IMR-90 (cell line): Measurements from ENCODE around the gene TMEM240. TPM values are rescaled to one million over a fixed set of nuclear protein-coding genes. Genes with fewer than 3 reads are reported as not detected.

Experiments
- ATAC-seq: fragments of 200-7000 bp; cut with Tn5 transposase; 2 replicates; pipeline ENCODE4 v1.9.1; 2020; ENCODE audit warnings: low read depth, mild to moderate bottlenecking, moderate library complexity
- BruUV-seq: library from RNA; stranded (reverse); fragments of 400-500 nt; replicated peaks from 2 replicates; lab custom pipeline; 2021; lab: Mats Ljungman, UMichigan
- CTCF ChIA-PET: fragments of 300-600 bp; formaldehyde crosslinking; extraction: SDS; loops from one replicate; lab custom pipeline; 2021; ENCODE audit warnings: antibody characterized with exemption; lab: Yijun Ruan, JAX
- POLR2A ChIA-PET: fragments of 300-600 bp; sonication (Branson Sonifier 250); formaldehyde crosslinking; loops from one replicate; lab custom pipeline; 2022; ENCODE audit warnings: antibody characterized with exemption; ENCODE audit not compliant: unreplicated experiment; lab: Charles Lee
- DNase-seq: peaks from one replicate; pipeline ENCODE4 v3.0.0; 2013
- H2AFZ ChIP-seq: replicated peaks from 2 replicates; pipeline ENCODE3; 2013; ENCODE audit warnings: low read length, mild to moderate bottlenecking; ENCODE audit not compliant: poor library complexity
- H2AK5ac ChIP-seq: 2 replicates; pipeline ENCODE4 v1.6.1; 2013; ENCODE audit warnings: low read depth, low read length, inconsistent platforms
- H2AK9ac ChIP-seq: replicated peaks from 2 replicates; pipeline ENCODE3; 2013; ENCODE audit warnings: mild to moderate bottlenecking, low read depth, low read length, moderate library complexity; ENCODE audit not compliant: poor library complexity
- H2BK120ac ChIP-seq: 2 replicates; pipeline ENCODE4 v1.6.1; 2013; ENCODE audit warnings: low read depth, low read length, inconsistent platforms
- H2BK15ac ChIP-seq: 3 replicates; pipeline ENCODE4 v1.6.1; 2013; ENCODE audit warnings: low read depth, low read length, inconsistent platforms
- H2BK20ac ChIP-seq: 2 replicates; pipeline ENCODE4 v1.6.1; 2013; ENCODE audit warnings: low read depth, mild to moderate bottlenecking, inconsistent platforms, low read length, moderate library complexity
- H2BK5ac ChIP-seq: 2 replicates; pipeline ENCODE4 v1.6.1; 2013; ENCODE audit warnings: mild to moderate bottlenecking, low read depth, low read length, inconsistent platforms; ENCODE audit not compliant: poor library complexity, severe bottlenecking
- H3K14ac ChIP-seq: replicated peaks from 2 replicates; pipeline ENCODE4 v1.6.1; 2013; ENCODE audit warnings: low read depth, low read length, inconsistent platforms
- H3K18ac ChIP-seq: 2 replicates; pipeline ENCODE4 v1.6.1; 2013; ENCODE audit warnings: low read depth, low read length, control low read depth
- H3K23ac ChIP-seq: 2 replicates; pipeline ENCODE4 v1.6.1; 2013; ENCODE audit warnings: low read depth, low read length, inconsistent platforms
- H3K27ac ChIP-seq: 2 replicates; pipeline ENCODE4 v1.5.1; 2013; ENCODE audit warnings: mild to moderate bottlenecking, control low read depth, low read length; ENCODE audit not compliant: insufficient read depth
- H3K27me3 ChIP-seq: 2 replicates; pipeline ENCODE4 v1.6.1; 2013; ENCODE audit warnings: low read length; ENCODE audit not compliant: control insufficient read depth, insufficient read depth
- H3K36me3 ChIP-seq: 2 replicates; pipeline ENCODE4 v1.6.1; 2013; ENCODE audit warnings: low read length, mixed read lengths; ENCODE audit not compliant: control insufficient read depth, insufficient read depth
- H3K4ac ChIP-seq: 2 replicates; pipeline ENCODE4 v1.6.1; 2013; ENCODE audit warnings: low read depth, low read length, inconsistent platforms
- H3K4me1 ChIP-seq: 2 replicates; pipeline ENCODE4 v1.6.1; 2013; ENCODE audit warnings: low read length, mixed read lengths; ENCODE audit not compliant: control insufficient read depth, insufficient read depth
- H3K4me2 ChIP-seq: 2 replicates; pipeline ENCODE4 v1.6.1; 2013; ENCODE audit warnings: low read depth, mild to moderate bottlenecking, control low read depth, low read length, moderate library complexity
- H3K4me3 ChIP-seq: 2 replicates; pipeline ENCODE4 v1.5.1; 2013; ENCODE audit warnings: low read depth, mild to moderate bottlenecking, control low read depth, low read length, moderate library complexity; ENCODE audit not compliant: insufficient read depth
- H3K56ac ChIP-seq: 2 replicates; pipeline ENCODE4 v1.6.1; 2013; ENCODE audit warnings: low read length, inconsistent platforms; ENCODE audit not compliant: insufficient read depth; ENCODE audit errors: extremely low read depth
- H3K79me1 ChIP-seq, 2 experiments: 2 replicates each; pipeline ENCODE4 v1.6.1; 2013; ENCODE audit warnings: low read length in 2 of 2, inconsistent platforms in 1 of 2, low read depth in 1 of 2
- H3K9ac ChIP-seq: 2 replicates; pipeline ENCODE4 v1.6.1; 2013; ENCODE audit warnings: low read depth, low read length, control low read depth
- H3K9me1 ChIP-seq: 2 replicates; pipeline ENCODE4 v1.6.1; 2013; ENCODE audit warnings: low read length, inconsistent platforms; ENCODE audit not compliant: insufficient read depth
- H3K9me3 ChIP-seq: 2 replicates; pipeline ENCODE4 v1.6.1; 2013; ENCODE audit warnings: low read length; ENCODE audit not compliant: control insufficient read depth, insufficient read depth
- H4K20me1 ChIP-seq: 2 replicates; pipeline ENCODE4 v1.6.1; 2013; ENCODE audit warnings: low read length, inconsistent platforms; ENCODE audit not compliant: insufficient read depth
- H4K5ac ChIP-seq: 2 replicates; pipeline ENCODE4 v1.6.1; 2013; ENCODE audit warnings: mild to moderate bottlenecking, low read depth, low read length, control low read depth
- H4K8ac ChIP-seq, 2 experiments: 2 replicates each; pipeline ENCODE4 v1.6.1; 2013; ENCODE audit warnings: low read depth in 2 of 2, low read length in 2 of 2, control low read depth in 1 of 2, inconsistent platforms in 1 of 2
- H4K91ac ChIP-seq: 2 replicates; pipeline ENCODE4 v1.6.1; 2013; ENCODE audit warnings: low read depth, low read length, inconsistent platforms; ENCODE audit not compliant: insufficient read depth
- BHLHE40 ChIP-seq: fragments of 150-350 bp; IDR thresholded peaks from 2 replicates; pipeline ENCODE4 v1.6.1; 2016; ENCODE audit warnings: mild to moderate bottlenecking, low read depth, low read length
- CEBPB ChIP-seq: IDR thresholded peaks from 2 replicates; pipeline ENCODE4 v1.6.1; 2012; ENCODE audit warnings: low read depth, low read length, improper control_type of control experiment
- CHD1 ChIP-seq: IDR thresholded peaks from 2 replicates; pipeline ENCODE4 v1.6.1; 2012; ENCODE audit warnings: low read depth, low read length, improper control_type of control experiment
- CTCF ChIP-seq: conservative IDR thresholded peaks from 2 replicates; pipeline ENCODE4 v1.5.1; 2012; ENCODE audit warnings: mild to moderate bottlenecking, low read depth, low read length, improper control_type of control experiment
- ELK1 ChIP-seq: fragments of 150-350 bp; IDR thresholded peaks from 2 replicates; pipeline ENCODE4 v1.6.1; 2016; ENCODE audit warnings: low read depth, mild to moderate bottlenecking, low read length, moderate library complexity, borderline replicate concordance
- FOS ChIP-seq: fragments of 150-350 bp; IDR thresholded peaks from 2 replicates; pipeline ENCODE4 v1.6.1; 2016; ENCODE audit warnings: low read depth, low read length
- MAFK ChIP-seq: IDR thresholded peaks from 2 replicates; pipeline ENCODE4 v1.6.1; 2012; ENCODE audit warnings: low read depth, low read length, improper control_type of control experiment
- MAZ ChIP-seq: IDR thresholded peaks from 2 replicates; pipeline ENCODE4 v1.6.1; 2012; ENCODE audit warnings: low read depth, mild to moderate bottlenecking, low read length, improper control_type of control experiment, moderate library complexity, borderline replicate concordance
- MXI1 ChIP-seq: IDR thresholded peaks from 2 replicates; pipeline ENCODE4 v1.6.1; 2012; ENCODE audit warnings: low read depth, mild to moderate bottlenecking, low read length, moderate library complexity, borderline replicate concordance
- NFE2L2 ChIP-seq: fragments of 150-350 bp; IDR thresholded peaks from 2 replicates; pipeline ENCODE4 v1.6.1; 2016; ENCODE audit warnings: low read depth, mild to moderate bottlenecking, low read length
- POLR2A ChIP-seq: IDR thresholded peaks from 2 replicates; pipeline ENCODE4 v1.6.1; 2012; ENCODE audit warnings: mild to moderate bottlenecking, low read depth, low read length
- RAD21 ChIP-seq: IDR thresholded peaks from 2 replicates; pipeline ENCODE4 v1.6.1; 2012; ENCODE audit warnings: low read length, improper control_type of control experiment
- RCOR1 ChIP-seq: IDR thresholded peaks from 2 replicates; pipeline ENCODE4 v1.6.1; 2012; ENCODE audit warnings: mild to moderate bottlenecking, low read length, improper control_type of control experiment; ENCODE audit not compliant: insufficient replicate concordance
- RFX5 ChIP-seq: IDR thresholded peaks from 2 replicates; pipeline ENCODE4 v1.8.0; 2012; ENCODE audit warnings: low read depth, mild to moderate bottlenecking, low read length, moderate library complexity
- SMC3 ChIP-seq: fragments of 150-350 bp; IDR thresholded peaks from 2 replicates; pipeline ENCODE4 v1.6.1; 2016; ENCODE audit warnings: low read depth, mild to moderate bottlenecking, antibody characterized with exemption, low read length, moderate library complexity
- USF2 ChIP-seq: fragments of 150-350 bp; IDR thresholded peaks from 2 replicates; pipeline ENCODE4 v1.6.1; 2017; ENCODE audit warnings: mild to moderate bottlenecking, antibody characterized with exemption, low read length, low read depth
- WGBS, 2 experiments: methylation state at CpG; one replicate each; pipeline versions ENCODE4 v1.1.5 to v1.1.7; 2013; ENCODE audit warnings: missing lambda C conversion rate in 2 of 2; ENCODE audit not compliant: insufficient read length in 1 of 2; ENCODE audit errors: extremely low coverage in 2 of 2; 5-methylcytosine and 5-hydroxymethylcytosine counted together
- dilution Hi-C: fragments of 300-500 bp; cut with HindIII; formaldehyde crosslinking; loops from one replicate; pipeline ENCODE4 v1.14.3; 2018; ENCODE audit warnings: low sequenced_read_pairs; ENCODE audit not compliant: unreplicated experiment
- in situ Hi-C: fragments of 300-500 bp; cut with MboI; formaldehyde crosslinking; loops from 3 replicates; pipeline ENCODE4 v1.14.3; 2019; ENCODE audit warnings: low sequenced_read_pairs, inconsistent platforms, mixed read lengths
- intact Hi-C: fragments of 100-400 bp; cut with micrococcal nuclease; formaldehyde crosslinking; loops from 2 replicates; pipeline ENCODE4 v1.10.0; 2022
- polyA plus RNA-seq, 3 experiments: library from polyadenylated mRNA; depleted of rRNA; stranded (reverse); fragments of >200 nt; gene quantifications; 2 replicates each; pipeline ENCODE4 v1.2.3, GENCODE V29; 2012; ENCODE audit warnings: low replicate concordance in 1 of 3
- total RNA-seq: library from RNA; depleted of rRNA; stranded (reverse); fragments of >200 nt; gene quantifications from 2 replicates; pipeline ENCODE4 v1.2.3, GENCODE V29; 2012

Gene TMEM240
- total and polyA plus RNA-seq, 2 of the 4 experiments (the other 2 are of a cell fraction): 1.6 to 7.6 TPM

GRCh38 chr1:1578371-1578940, 38.0 kb upstream of the TMEM240 start:
- Histone ChIP-seq H3K9ac (no peak overlapping the region), H3K56ac (no peak overlapping the region), H3K4me3 (no peak overlapping the region), H3K4me2 (no peak overlapping the region), H2BK5ac (no peak overlapping the region), H3K9me1 (peaks cover 3% of the 10 kb centered on the region; the same call in 1 of the 2 replicates), H3K27me3 (peaks cover 33% of the 10 kb centered on the region), H3K79me1 (peaks cover 5 to 16% of the 10 kb centered on the region in 2 experiments; a peak in 2 of 4 replicates), H4K5ac (no peak overlapping the region), H3K18ac (no peak overlapping the region), H4K91ac (no peak overlapping the region), H3K14ac (no peak overlapping the region), H3K36me3 (no peaks in the 10 kb centered on the region), H2BK20ac (no peak overlapping the region), H3K23ac (no peak overlapping the region), H4K8ac (no peak overlapping the region), H3K27ac (no peak overlapping the region), H2AK5ac (no peak overlapping the region), H2AFZ (no peak overlapping the region), H3K4me1 (no peaks in the 10 kb centered on the region), H4K20me1 (peaks cover 3% of the 10 kb centered on the region; the same call in 1 of the 2 replicates), H3K9me3 (no peaks in the 10 kb centered on the region), H2BK120ac (no peak overlapping the region), H3K4ac (no peak overlapping the region), H2AK9ac (no peak overlapping the region), H2BK15ac (no peak overlapping the region)
- WGBS, 2 experiments: 65% methylated on average over 10 of the region's 13 CpGs; no CpG with 5 or more reads in 1 of the 2 experiments
- ChIA-PET POLR2A (no interaction called here), CTCF (no interaction called here)
- ATAC-seq (no peak), DNase-seq (no peak)
- TF ChIP-seq CEBPB (no peak), FOS (no peak), BHLHE40 (no peak), MXI1 (no peak), CTCF (no peak), POLR2A (no peak), NFE2L2 (no peak), RCOR1 (no peak), MAFK (no peak), ELK1 (no peak), RAD21 (no peak), RFX5 (no peak), MAZ (no peak), USF2 (no peak), CHD1 (no peak), SMC3 (no peak)
- BruUV-seq: no TSS peak
- intact Hi-C loops (loop anchor here (5.0 to 10.0 kb wide), 2 partner anchors 79 to 326 kb away; partner anchors contain the start of gene CDK11B), in situ Hi-C loops (no loop called here), dilution Hi-C loops (no loop called here)
